H9 (cell line): Measurements from ENCODE around the gene SYT2. TPM values are rescaled to one million over a fixed set of nuclear protein-coding genes. Genes with fewer than 3 reads are reported as not detected.

ENCODE experiments used
- DNase-seq: peaks from one replicate; pipeline ENCODE4 v3.0.0-alpha.2; 2017
- H2AFZ ChIP-seq: one replicate; pipeline ENCODE4 v1.6.1; 2013; ENCODE audit warnings: mild to moderate bottlenecking, low read length, control low read depth, moderate library complexity
- H2AK5ac ChIP-seq: 2 replicates; pipeline ENCODE4 v1.6.1; 2013; ENCODE audit warnings: low read length, control low read depth, mixed read lengths; ENCODE audit not compliant: insufficient read length
- H2BK120ac ChIP-seq: one replicate; pipeline ENCODE4 v1.6.1; 2013; ENCODE audit warnings: low read depth, mild to moderate bottlenecking, low read length, control low read depth, inconsistent platforms; ENCODE audit not compliant: poor library complexity, severe bottlenecking
- H2BK12ac ChIP-seq: 2 replicates; pipeline ENCODE4 v1.6.1; 2013; ENCODE audit warnings: low read length, control low read depth, mixed read lengths, low read depth; ENCODE audit not compliant: insufficient read length
- H2BK15ac ChIP-seq: 2 replicates; pipeline ENCODE4 v1.6.1; 2013; ENCODE audit warnings: low read depth, low read length, control low read depth
- H2BK20ac ChIP-seq: one replicate; pipeline ENCODE4 v1.6.1; 2013; ENCODE audit warnings: low read depth, mild to moderate bottlenecking, low read length, control low read depth, inconsistent platforms; ENCODE audit not compliant: poor library complexity, severe bottlenecking
- H2BK5ac ChIP-seq: 2 replicates; pipeline ENCODE4 v1.6.1; 2013; ENCODE audit warnings: low read length, control low read depth, mixed read lengths; ENCODE audit not compliant: insufficient read length
- H3K14ac ChIP-seq: 2 replicates; pipeline ENCODE4 v1.6.1; 2013; ENCODE audit warnings: low read length, control low read depth; ENCODE audit not compliant: insufficient read depth
- H3K18ac ChIP-seq: 2 replicates; pipeline ENCODE4 v1.6.1; 2013; ENCODE audit warnings: low read depth, mild to moderate bottlenecking, mixed read lengths, low read length, control low read depth; ENCODE audit not compliant: insufficient read length
- H3K23ac ChIP-seq: 2 replicates; pipeline ENCODE4 v1.6.1; 2013; ENCODE audit warnings: low read length, control low read depth, mixed read lengths, low read depth; ENCODE audit not compliant: insufficient read length
- H3K23me2 ChIP-seq: 2 replicates; pipeline ENCODE4 v1.6.1; 2013; ENCODE audit warnings: low read depth, mild to moderate bottlenecking, mixed read lengths, low read length, control low read depth; ENCODE audit not compliant: insufficient read length, poor library complexity, severe bottlenecking
- H3K27ac ChIP-seq: 2 replicates; pipeline ENCODE4 v1.5.1; 2013; ENCODE audit warnings: low read length, control low read depth, mixed read lengths, low read depth; ENCODE audit not compliant: insufficient read length
- H3K27me3 ChIP-seq: 2 replicates; pipeline ENCODE4 v1.6.1; 2013; ENCODE audit warnings: low read length, control low read depth, inconsistent platforms; ENCODE audit not compliant: insufficient read depth
- H3K4ac ChIP-seq: 2 replicates; pipeline ENCODE4 v1.6.1; 2013; ENCODE audit warnings: low read depth, mild to moderate bottlenecking, control low read depth, inconsistent platforms, low read length, moderate library complexity
- H3K4me1 ChIP-seq: 2 replicates; pipeline ENCODE4 v1.6.1; 2013; ENCODE audit warnings: low read length, control low read depth, inconsistent platforms; ENCODE audit not compliant: insufficient read depth
- H3K4me2 ChIP-seq: 2 replicates; pipeline ENCODE4 v1.6.1; 2013; ENCODE audit warnings: low read length, control low read depth, mixed read lengths; ENCODE audit not compliant: insufficient read length, insufficient read depth
- H3K56ac ChIP-seq: 2 replicates; pipeline ENCODE4 v1.6.1; 2013; ENCODE audit warnings: low read depth, mild to moderate bottlenecking, mixed read lengths, low read length, control low read depth; ENCODE audit not compliant: insufficient read length
- H3K79me1 ChIP-seq: 2 replicates; pipeline ENCODE4 v1.6.1; 2013; ENCODE audit warnings: low read depth, mild to moderate bottlenecking, moderate library complexity, low read length, control low read depth, inconsistent platforms; ENCODE audit not compliant: insufficient read depth, poor library complexity, severe bottlenecking
- H3K79me2 ChIP-seq: 2 replicates; pipeline ENCODE4 v1.6.1; 2013; ENCODE audit warnings: low read length, control low read depth, inconsistent platforms; ENCODE audit not compliant: insufficient read depth
- H3K9ac ChIP-seq: 2 replicates; pipeline ENCODE4 v1.6.1; 2013; ENCODE audit warnings: low read length, control low read depth, mixed read lengths; ENCODE audit not compliant: insufficient read length; ENCODE audit errors: extremely low read depth
- H3K9me3 ChIP-seq: one replicate; pipeline ENCODE4 v1.6.1; 2013; ENCODE audit warnings: low read depth, low read length, inconsistent platforms; ENCODE audit not compliant: control insufficient read depth
- H3T11ph ChIP-seq: one replicate; pipeline ENCODE4 v1.6.1; 2013; ENCODE audit warnings: mild to moderate bottlenecking, low read length, control low read depth, inconsistent platforms
- H4K20me1 ChIP-seq: one replicate; pipeline ENCODE4 v1.6.1; 2013; ENCODE audit not compliant: control insufficient read depth, insufficient read length, insufficient read depth
- H4K5ac ChIP-seq: 2 replicates; pipeline ENCODE4 v1.6.1; 2013; ENCODE audit warnings: low read depth, mild to moderate bottlenecking, mixed read lengths, low read length, control low read depth; ENCODE audit not compliant: insufficient read length
- H4K8ac ChIP-seq: replicated peaks from 2 replicates; pipeline ENCODE4 v1.6.1; 2013; ENCODE audit warnings: low read length, control low read depth, mixed read lengths, low read depth; ENCODE audit not compliant: insufficient read length
- H4K91ac ChIP-seq: 2 replicates; pipeline ENCODE4 v1.6.1; 2013; ENCODE audit warnings: low read depth, mild to moderate bottlenecking, moderate library complexity, mixed read lengths, low read length, control low read depth; ENCODE audit not compliant: insufficient read length
- H3K27ac Mint-ChIP-seq, 3 experiments: 2 replicates in 2 of 3; 3 replicates in 1 of 3; pipeline ENCODE4 v1.8.0; 2020 to 2021; ENCODE audit warnings: mixed read lengths in 3 of 3, mild to moderate bottlenecking in 1 of 3, moderate library complexity in 1 of 3
- H3K27me3 Mint-ChIP-seq: 2 replicates; pipeline ENCODE4 v1.8.0; 2021; ENCODE audit warnings: low read depth, mild to moderate bottlenecking, moderate library complexity, mixed read lengths
- H3K36me3 Mint-ChIP-seq, 3 experiments: 2 replicates in 2 of 3; 3 replicates in 1 of 3; pipeline ENCODE4 v1.8.0; 2020 to 2021; ENCODE audit warnings: low read depth in 3 of 3, mixed read lengths in 3 of 3; ENCODE audit not compliant: insufficient read depth in 1 of 3
- H3K4me1 Mint-ChIP-seq, 2 experiments: 2 replicates each; pipeline ENCODE4 v1.8.0; 2020; ENCODE audit warnings: mixed read lengths in 2 of 2
- H3K4me3 Mint-ChIP-seq, 2 experiments: 2 replicates in 1 of 2; 3 replicates in 1 of 2; pipeline ENCODE4 v1.8.0; 2020 to 2021; ENCODE audit warnings: mild to moderate bottlenecking in 2 of 2, mixed read lengths in 2 of 2, moderate library complexity in 1 of 2
- H3K9me3 Mint-ChIP-seq, 2 experiments: 2 replicates in 1 of 2; 3 replicates in 1 of 2; pipeline ENCODE4 v1.8.0; 2020; ENCODE audit warnings: mild to moderate bottlenecking in 2 of 2, mixed read lengths in 2 of 2, moderate library complexity in 1 of 2
- CTCF ChIP-seq: fragments of 200-600 bp; sonication (generic); conservative IDR thresholded peaks from 3 replicates; pipeline ENCODE4 v1.8.0; 2021; ENCODE audit warnings: antibody characterized with exemption, mild to moderate bottlenecking
- total RNA-seq: library from RNA; stranded (reverse); gene quantifications from 2 replicates; pipeline ENCODE4 v1.2.1, GENCODE V29; 2021

SYT2 gene
- total RNA-seq, 1 experiment from 2014 or later = 3.3 TPM

DNA sequence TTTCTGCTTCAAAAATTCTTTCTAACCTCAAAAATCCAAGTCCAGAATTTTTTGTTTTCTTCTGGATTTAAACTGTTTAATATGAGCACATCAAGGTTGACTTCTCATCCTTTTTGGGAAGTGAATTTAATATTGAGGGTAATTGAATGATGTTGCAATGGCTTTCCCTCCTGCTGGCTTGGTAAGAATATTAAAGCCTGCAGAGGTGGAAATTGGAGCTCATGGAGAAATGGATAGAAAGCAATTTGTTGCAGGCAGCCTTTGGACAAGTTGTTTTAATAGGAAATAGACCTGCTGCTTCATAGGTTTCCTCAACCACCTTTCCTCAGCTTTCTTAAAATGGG lies 124.7 kb downstream of the SYT2 start:
- Histone ChIP-seq H2BK12ac (no peak overlapping the region), H2BK20ac (no peak overlapping the region), H2BK120ac (no peak overlapping the region), H3T11ph (no peak overlapping the region), H4K5ac (no peak overlapping the region), H3K79me1 (no peaks in the 10 kb centered on the region), H3K23me2 (no peaks in the 10 kb centered on the region), H3K4ac (no peak overlapping the region), H2BK15ac (no peak overlapping the region), H3K4me2 (no peak overlapping the region), H3K4me1 (no peaks in the 10 kb centered on the region), H3K14ac (no peak overlapping the region), H3K27ac (no peak overlapping the region), H3K23ac (no peak overlapping the region), H3K56ac (no peak overlapping the region), H4K91ac (no peak overlapping the region), H2AFZ (no peak overlapping the region), H3K18ac (no peak overlapping the region), H4K8ac (no peak overlapping the region), H3K9ac (no peak overlapping the region), H4K20me1 (no peaks in the 10 kb centered on the region), H3K79me2 (no peaks in the 10 kb centered on the region), H3K9me3 (no peaks in the 10 kb centered on the region), H3K27me3 (no peaks in the 10 kb centered on the region), H2AK5ac (no peak overlapping the region), H2BK5ac (no peak overlapping the region)
- Mint-ChIP-seq H3K9me3 (no peaks in the 10 kb centered on the region), H3K4me1 (peaks cover 2 to 11% of the 10 kb centered on the region in 2 experiments; a peak in 3 of 4 replicates), H3K4me3 (no peak overlapping the region), H3K36me3 (no peaks in the 10 kb centered on the region; a peak in 1 of 7 replicates), H3K27me3 (no peaks in the 10 kb centered on the region; the same call in 1 of the 2 replicates), H3K27ac (no peak overlapping the region)
- DNase-seq = no peak
- TF ChIP-seq CTCF = no peak
